ENCODE results near the gene CCDC188. TPM values are rescaled to one million over a fixed set of nuclear protein-coding genes. Genes with fewer than 3 reads are reported as not detected.

The CCDC188 gene
- total and polyA plus RNA-seq, 10 of the 15 experiments (the other 5 are each of a cell fraction or from before 2014, with no cell fraction given): not detected

GRCh38 chr22:20133930-20134549 lies 16.8 kb downstream of the CCDC188 start:
- TF ChIP-seq JUND (IDR thresholded peaks at IDR 0.05; ENCODE audit: low read depth, low read length): no peak
- no peak for TF ChIP-seq ZNF217 (IDR thresholded peaks at IDR 0.05)
- no peak for TF ChIP-seq SMAD5 (IDR thresholded peaks at IDR 0.05; ENCODE audit: low read depth)
- no peak for TF ChIP-seq SUZ12 (IDR thresholded peaks at IDR 0.05; ENCODE audit: unreplicated experiment)
- no peak for TF ChIP-seq YY1 (IDR thresholded peaks at IDR 0.05; ENCODE audit: low read depth, low read length)
- no peak for TF ChIP-seq ZBED1 (IDR thresholded peaks at IDR 0.05; ENCODE audit: borderline replicate concordance)
- TF ChIP-seq CBX3 (IDR thresholded peaks at IDR 0.05; ENCODE audit: borderline replicate concordance, low read depth): no peak
- TF ChIP-seq BCL3 (IDR thresholded peaks at IDR 0.05; ENCODE audit: borderline replicate concordance, insufficient read depth, low read depth, low read length, poor library complexity, severe bottlenecking): no peak
- TF ChIP-seq NFYB (IDR thresholded peaks at IDR 0.05; ENCODE audit: insufficient read depth, low read depth, low read length): no peak
- no peak for TF ChIP-seq REST (IDR thresholded peaks at IDR 0.05; ENCODE audit: low read depth, low read length)
- no peak for TF ChIP-seq RBBP5 (conservative IDR thresholded peaks at IDR 0.05)
- no peak for TF ChIP-seq ZNF384 (IDR thresholded peaks at IDR 0.05; ENCODE audit: borderline replicate concordance, low read depth, low read length)
- TF ChIP-seq ATF7 (IDR thresholded peaks at IDR 0.05; ENCODE audit: low read depth): no peak
- no peak for TF ChIP-seq ZNF622 (IDR thresholded peaks at IDR 0.05)
- TF ChIP-seq LARP7 (IDR thresholded peaks at IDR 0.05): no peak
- no peak for TF ChIP-seq USF2 (IDR thresholded peaks at IDR 0.05; ENCODE audit: borderline replicate concordance, low read depth, low read length)
- TF ChIP-seq MTA3 (IDR thresholded peaks at IDR 0.05; ENCODE audit: borderline replicate concordance, low read length): no peak
- no peak for TF ChIP-seq PBX3 (IDR thresholded peaks at IDR 0.05; ENCODE audit: insufficient replicate concordance, low read depth, low read length)
- TF ChIP-seq SP1 (IDR thresholded peaks at IDR 0.05; ENCODE audit: low read depth, low read length): no peak
- H3K79me2 ChIP-seq (ENCODE audit: control insufficient read depth, insufficient read depth, low read length): peaks cover 7% of the 10 kb centered on the region
- H3K4me1 ChIP-seq (ENCODE audit: control insufficient read depth, insufficient read depth, low read length): peaks cover 12% of the 10 kb centered on the region
- 0 out of 2 replicates have a peak overlapping the region, but pooled peaks have one; percentile 9 for H3K4me2 ChIP-seq (ENCODE audit: control insufficient read depth, insufficient read depth)
- H3K9me3 ChIP-seq (replicated peaks; ENCODE audit: control insufficient read depth, insufficient read depth, low read length): no peaks in the 10 kb centered on the region
- WGBS (ENCODE audit: insufficient coverage, insufficient replicate concordance, low lambda C conversion rate, missing lambda C conversion rate): 80% methylated on average over 12 of the region's 12 CpGs
- RAD21 ChIA-PET (ENCODE audit: unreplicated experiment): no interaction called here
- H4K20me1 ChIP-seq (ENCODE audit: control insufficient read depth, insufficient read depth): no peaks in the 10 kb centered on the region
- H2AFZ ChIP-seq (ENCODE audit: control insufficient read depth, low read depth, low read length): no peak overlapping the region
- BruUV-seq (replicated peaks): no TSS peak
- in situ Hi-C loops (cut with MboI): no loop called here
- no peak overlapping the region for H3K27ac ChIP-seq (ENCODE audit: control insufficient read depth, insufficient read depth)
- H3K9ac ChIP-seq (ENCODE audit: control insufficient read depth, insufficient read depth, low read length): no peak overlapping the region
- no peaks in the 10 kb centered on the region for H3K36me3 ChIP-seq (ENCODE audit: control insufficient read depth in 2 of 2, insufficient read depth in 2 of 2, low read length in 1 of 2)
- SMC1A ChIA-PET (ENCODE audit: uncharacterized antibody, unreplicated experiment): no interaction called here
- no peaks in the 10 kb centered on the region for H3K27me3 ChIP-seq (replicated peaks in 1 of 2; ENCODE audit: control insufficient read depth in 2 of 2, insufficient read depth in 2 of 2, low read length in 1 of 2)
- DNase-seq (ENCODE audit: low read depth, low spot score) (no peak), FAIRE-seq (no peak), ATAC-seq (no peak)
- POLR2A ChIA-PET: no interaction called here
- intact Hi-C loops (cut with micrococcal nuclease; ENCODE audit: unreplicated experiment): no loop called here
- no peak overlapping the region for H3K4me3 ChIP-seq
- CTCF ChIA-PET: no interaction called here

Data from GM12878 (cell line).